Keratinocyte (primary cell): ENCODE data around the gene SAPCD1. TPM values are rescaled to one million over a fixed set of nuclear protein-coding genes. Genes with fewer than 3 reads are reported as not detected.
A peak's percentile ranks its signal among the peaks of the same experiment; 100 is the strongest.

Experiments used
- DNase-seq: peaks from one replicate; pipeline ENCODE4 v3.0.0-alpha.2; 2011; ENCODE audit warnings: low read depth, missing footprints, low spot score
- FAIRE-seq: peaks from 2 replicates; lab custom pipeline; 2011; peaks lifted over from hg19 to GRCh38; lab: Jason Lieb, UNC
- H2AFZ ChIP-seq: 2 replicates; pipeline ENCODE4 v1.6.0; 2012; ENCODE audit warnings: low read length, control low read depth, inconsistent platforms; ENCODE audit not compliant: control insufficient read depth
- H3K27ac ChIP-seq: 2 replicates; pipeline ENCODE4 v1.5.1; 2011; ENCODE audit warnings: low read length; ENCODE audit not compliant: control insufficient read depth, insufficient read depth
- H3K27me3 ChIP-seq: 3 replicates; pipeline ENCODE4 v1.6.0; 2011; ENCODE audit warnings: low read length; ENCODE audit not compliant: control insufficient read depth, insufficient read depth; ENCODE audit errors: extremely low read depth
- H3K36me3 ChIP-seq, 2 experiments: 2 replicates in 1 of 2; 3 replicates in 1 of 2; pipeline ENCODE4 v1.5.1; 2011; ENCODE audit warnings: low read length in 2 of 2, mild to moderate bottlenecking in 1 of 2; ENCODE audit not compliant: control insufficient read depth in 2 of 2, insufficient read depth in 2 of 2; ENCODE audit errors: extremely low read depth in 1 of 2
- H3K4me1 ChIP-seq: 3 replicates; pipeline ENCODE4 v1.5.1; 2011; ENCODE audit warnings: low read length; ENCODE audit not compliant: control insufficient read depth, insufficient read depth; ENCODE audit errors: extremely low read depth
- H3K4me2 ChIP-seq: 3 replicates; pipeline ENCODE4 v1.6.0; 2011; ENCODE audit warnings: low read depth, low read length; ENCODE audit not compliant: control insufficient read depth, insufficient read depth; ENCODE audit errors: extremely low read depth
- H3K4me3 ChIP-seq, 3 experiments: fragments of 200-600 bp in 1 of 3; sonication (generic) in 1 of 3; 2 replicates in 2 of 3; 3 replicates in 1 of 3; pipeline ENCODE4 v1.5.1; 2011 to 2016; ENCODE audit warnings: low read length in 3 of 3, mild to moderate bottlenecking in 3 of 3, control low read depth in 2 of 3, inconsistent platforms in 1 of 3, low read depth in 1 of 3, mixed read lengths in 1 of 3, mixed run types in 1 of 3, moderate library complexity in 1 of 3; ENCODE audit not compliant: control insufficient read depth in 2 of 3, insufficient read depth in 2 of 3; ENCODE audit errors: extremely low read depth in 1 of 3
- H3K79me2 ChIP-seq: 2 replicates; pipeline ENCODE4 v1.6.0; 2012; ENCODE audit warnings: low read length; ENCODE audit not compliant: control insufficient read depth, insufficient read depth
- H3K9ac ChIP-seq: 3 replicates; pipeline ENCODE4 v1.6.0; 2011; ENCODE audit warnings: low read length; ENCODE audit not compliant: control insufficient read depth, insufficient read depth; ENCODE audit errors: extremely low read depth
- H3K9me1 ChIP-seq: 3 replicates; pipeline ENCODE4 v1.6.0; 2011; ENCODE audit warnings: low read length; ENCODE audit not compliant: control insufficient read depth, insufficient read depth; ENCODE audit errors: extremely low read depth
- H3K9me3 ChIP-seq: 2 replicates; pipeline ENCODE4 v1.5.1; 2012; ENCODE audit warnings: low read depth, low read length; ENCODE audit not compliant: control insufficient read depth
- H4K20me1 ChIP-seq: 3 replicates; pipeline ENCODE4 v1.6.0; 2011; ENCODE audit warnings: low read length; ENCODE audit not compliant: control insufficient read depth, insufficient read depth; ENCODE audit errors: extremely low read depth
- EZH2 ChIP-seq: IDR thresholded peaks from one replicate; pipeline ENCODE4 v1.6.1; 2012; ENCODE audit warnings: inconsistent platforms, mild to moderate bottlenecking, low read length, moderate library complexity
- dilution Hi-C: fragments of 300-500 bp; cut with MboI; formaldehyde crosslinking; loops from one replicate; pipeline ENCODE4 v1.7.0; 2020; ENCODE audit warnings: low sequenced_read_pairs; ENCODE audit not compliant: extremely low pct_ligation_motif_present
- polyA plus RNA-seq, 5 experiments: library from polyadenylated mRNA; depleted of rRNA in 3 of 5; stranded (reverse) in 3 of 5; stranded (forward) in 1 of 5; unstranded in 1 of 5; fragments of >200 nt; gene quantifications; 1 replicate in 1 of 5; 2 replicates in 3 of 5; 3 replicates in 1 of 5; pipeline versions ENCODE4 v1.2.1 to v1.2.3, GENCODE V29; 2011 to 2012; ENCODE audit warnings: missing spikeins in 2 of 5, low read depth in 1 of 5, low replicate concordance in 1 of 5
- TF ChIP-seq, protein P1 (sequence below), 3 experiments: IDR thresholded peaks in 1 of 3; conservative IDR thresholded peaks in 1 of 3; optimal IDR thresholded peaks in 1 of 3; 2 replicates in 2 of 3; 3 replicates in 1 of 3; pipeline versions ENCODE3 to v1.5.1; 2011; ENCODE audit warnings: low read length in 3 of 3, mild to moderate bottlenecking in 3 of 3, moderate library complexity in 2 of 3, control low read depth in 1 of 3, inconsistent platforms in 1 of 3; ENCODE audit not compliant: insufficient read depth in 2 of 3; ENCODE audit errors: extremely low read depth in 1 of 3

Gene SAPCD1
- polyA plus RNA-seq, 1 donor (not counting 4 experiments of a cell fraction or from before 2014, with no cell fraction given), result 2.1 TPM

DNA sequence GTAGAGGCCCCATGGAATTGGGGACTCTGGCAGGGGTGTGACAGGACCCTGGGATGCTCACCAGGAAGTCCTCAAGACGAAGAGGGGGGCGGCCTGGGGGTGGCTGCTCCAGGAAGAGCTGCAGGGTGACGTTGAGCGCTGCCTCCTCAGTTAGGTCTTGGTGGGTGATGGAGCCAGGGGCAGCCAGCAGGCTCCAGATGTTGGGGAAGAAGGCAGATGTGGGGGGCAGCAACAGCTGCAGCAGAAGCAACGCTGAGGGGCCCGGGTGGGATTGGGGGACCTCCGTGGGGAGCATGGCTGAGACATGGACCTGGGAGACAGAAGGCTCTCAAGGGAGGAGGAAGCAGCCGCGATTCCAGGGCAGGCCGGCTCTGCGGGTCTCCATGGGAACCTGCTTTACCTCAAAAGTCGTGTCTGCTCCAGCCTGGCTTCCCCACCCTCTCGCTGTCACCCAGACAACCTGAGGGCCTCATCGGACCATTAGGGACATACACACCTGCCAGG, 14.1 kb downstream of the SAPCD1 start:
- dilution Hi-C loops, result no loop called here
- TF ChIP-seq EZH2, result no peak
- TF ChIP-seq, protein P1, sequence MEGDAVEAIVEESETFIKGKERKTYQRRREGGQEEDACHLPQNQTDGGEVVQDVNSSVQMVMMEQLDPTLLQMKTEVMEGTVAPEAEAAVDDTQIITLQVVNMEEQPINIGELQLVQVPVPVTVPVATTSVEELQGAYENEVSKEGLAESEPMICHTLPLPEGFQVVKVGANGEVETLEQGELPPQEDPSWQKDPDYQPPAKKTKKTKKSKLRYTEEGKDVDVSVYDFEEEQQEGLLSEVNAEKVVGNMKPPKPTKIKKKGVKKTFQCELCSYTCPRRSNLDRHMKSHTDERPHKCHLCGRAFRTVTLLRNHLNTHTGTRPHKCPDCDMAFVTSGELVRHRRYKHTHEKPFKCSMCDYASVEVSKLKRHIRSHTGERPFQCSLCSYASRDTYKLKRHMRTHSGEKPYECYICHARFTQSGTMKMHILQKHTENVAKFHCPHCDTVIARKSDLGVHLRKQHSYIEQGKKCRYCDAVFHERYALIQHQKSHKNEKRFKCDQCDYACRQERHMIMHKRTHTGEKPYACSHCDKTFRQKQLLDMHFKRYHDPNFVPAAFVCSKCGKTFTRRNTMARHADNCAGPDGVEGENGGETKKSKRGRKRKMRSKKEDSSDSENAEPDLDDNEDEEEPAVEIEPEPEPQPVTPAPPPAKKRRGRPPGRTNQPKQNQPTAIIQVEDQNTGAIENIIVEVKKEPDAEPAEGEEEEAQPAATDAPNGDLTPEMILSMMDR (optimal IDR thresholded peaks at IDR 0.05 in 1 of 3, IDR thresholded peaks at IDR 0.05 in 1 of 3, conservative IDR thresholded peaks at IDR 0.05 in 1 of 3; ENCODE audit: extremely low read depth in 1 of 3, insufficient read depth in 2 of 3, low read length in 3 of 3), result no peak
- DNase-seq (no peak), FAIRE-seq (no peak)
- Histone ChIP-seq H3K9ac (peak overlapping the region; percentile 22), H3K4me1 (peaks cover 22% of the 10 kb centered on the region), H3K9me1 (no peaks in the 10 kb centered on the region), H3K9me3 (no peaks in the 10 kb centered on the region), H3K27ac (peak overlapping the region; percentile 46), H4K20me1 (no peaks in the 10 kb centered on the region), H3K36me3 (peaks cover 17 to 25% of the 10 kb centered on the region in 2 experiments), H2AFZ (no peak overlapping the region), H3K79me2 (no peaks in the 10 kb centered on the region), H3K27me3 (no peaks in the 10 kb centered on the region), H3K4me2 (peak overlapping the region; percentile 54), H3K4me3 (peak overlapping the region in 1 of 3 experiments; percentile 25)

DNA sequence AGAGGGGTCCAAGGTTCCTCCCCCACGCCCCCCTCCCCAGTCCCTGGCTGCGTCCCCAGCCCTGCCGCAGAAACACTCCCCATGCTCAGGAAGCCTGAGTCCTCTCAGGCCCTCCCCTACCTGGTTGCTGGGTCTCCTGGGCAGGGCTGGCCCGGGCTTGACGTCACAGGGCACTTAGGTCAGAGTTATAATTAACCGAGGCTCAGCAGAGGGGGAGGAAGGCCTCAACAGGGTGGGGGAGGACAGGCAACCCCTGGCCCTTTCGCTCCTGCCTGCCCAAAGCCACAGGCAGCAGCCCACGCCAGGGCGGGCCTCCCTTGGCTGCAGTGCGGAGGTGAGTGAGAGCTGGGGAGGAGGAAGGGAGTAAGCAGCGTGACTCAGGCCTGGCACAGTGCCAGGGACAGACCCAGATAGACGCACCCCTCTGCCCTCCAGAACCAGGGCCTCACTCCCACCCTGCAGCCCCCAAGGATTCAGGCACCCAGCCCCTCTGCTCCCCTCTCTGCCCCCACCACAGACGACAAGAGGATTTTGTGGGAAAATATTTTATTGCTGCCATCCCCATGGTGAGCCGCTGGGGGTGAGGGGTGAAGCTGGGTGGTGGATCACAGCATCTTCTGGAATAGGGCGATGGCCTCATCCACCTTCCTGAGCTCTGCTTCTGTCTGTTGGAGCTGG, 14.7 kb downstream of the SAPCD1 start, which contains the start of gene VWA7:
VWA7 (minus strand) TSS at position 340 of the 678 bp plus-strand sequence. CDS start 549 bp downstream, outside the sequence.
- dilution Hi-C loops, result no loop called here
- Histone ChIP-seq H3K4me2 (peak within 1 kb of the TSS; percentile 54), H3K9me3 (no peaks in the 10 kb centered on the region), H4K20me1 (no peaks in the 10 kb centered on the region), H3K79me2 (no peaks in the 10 kb centered on the region), H3K4me3 (peak within 1 kb of the TSS in 1 of 3 experiments; percentile 25), H3K4me1 (peaks cover 22% of the 10 kb centered on the region), H3K9me1 (no peaks in the 10 kb centered on the region), H2AFZ (no peak within 1 kb of the TSS), H3K36me3 (peaks cover 17 to 29% of the 10 kb centered on the region in 2 experiments), H3K9ac (peak within 1 kb of the TSS; percentile 22), H3K27ac (peak within 1 kb of the TSS; percentile 46), H3K27me3 (no peaks in the 10 kb centered on the region)
- TF ChIP-seq, protein P1 (optimal IDR thresholded peaks at IDR 0.05 in 1 of 3, IDR thresholded peaks at IDR 0.05 in 1 of 3, conservative IDR thresholded peaks at IDR 0.05 in 1 of 3; ENCODE audit: extremely low read depth in 1 of 3, insufficient read depth in 2 of 3, low read length in 3 of 3), result peak in 1 of 3 experiments; percentile 6
- no peak for TF ChIP-seq EZH2
- FAIRE-seq (no peak), DNase-seq (peak; percentile 55)
